Inferior parietal cortex (tissue), 1 donor: ENCODE data around the gene NHEJ1.

Experiments used
- DNase-seq: peaks from one replicate; pipeline ENCODE4 v3.0.0-alpha.2; 2016; ENCODE audit errors: extremely low spot score

The NHEJ1 gene

DNA sequence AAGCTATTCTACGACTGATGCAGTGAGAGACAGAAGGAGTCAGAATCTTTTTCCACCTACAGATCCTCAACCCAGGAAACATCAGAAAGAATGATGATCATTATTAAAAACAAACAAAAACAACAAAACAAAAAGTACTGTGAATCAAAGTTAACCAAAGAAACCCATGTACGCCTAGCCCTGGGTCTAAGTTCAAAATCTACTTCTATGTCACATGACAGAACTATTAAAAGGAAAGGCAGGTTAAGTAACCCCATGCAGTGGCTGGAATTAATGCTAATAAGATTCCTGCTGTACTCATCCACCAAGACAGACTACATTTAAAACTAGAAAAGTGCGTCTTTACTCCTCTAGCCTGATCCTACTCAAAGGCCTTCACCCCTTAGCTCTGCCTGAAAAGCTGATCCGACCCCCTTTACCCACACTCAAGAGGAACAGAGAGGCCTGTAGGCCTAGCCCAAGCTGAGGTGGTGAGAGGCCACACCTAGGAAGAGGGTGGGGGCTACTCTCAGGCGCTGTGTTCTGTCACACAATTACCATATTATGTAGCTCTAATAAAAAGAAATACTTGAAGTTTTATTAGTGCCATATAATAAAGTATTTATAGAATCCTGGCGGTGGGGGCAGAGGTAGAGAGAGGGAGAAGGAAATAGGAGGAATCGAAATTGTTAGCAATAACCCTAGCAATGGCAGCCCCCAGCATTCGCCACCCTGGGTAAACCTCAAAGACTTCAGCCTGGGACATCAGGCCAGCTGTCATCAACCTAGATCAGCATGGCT is 37.1 kb downstream of the NHEJ1 start:
- DNase-seq = no peak

GRCh38 chr2:219122202-219122980 is 38.2 kb downstream of the NHEJ1 start:
- no peak for DNase-seq

- no peak for DNase-seq
Observed at GRCh38 chr2:219120082-219120481, 40.5 kb downstream of the NHEJ1 start.

DNA sequence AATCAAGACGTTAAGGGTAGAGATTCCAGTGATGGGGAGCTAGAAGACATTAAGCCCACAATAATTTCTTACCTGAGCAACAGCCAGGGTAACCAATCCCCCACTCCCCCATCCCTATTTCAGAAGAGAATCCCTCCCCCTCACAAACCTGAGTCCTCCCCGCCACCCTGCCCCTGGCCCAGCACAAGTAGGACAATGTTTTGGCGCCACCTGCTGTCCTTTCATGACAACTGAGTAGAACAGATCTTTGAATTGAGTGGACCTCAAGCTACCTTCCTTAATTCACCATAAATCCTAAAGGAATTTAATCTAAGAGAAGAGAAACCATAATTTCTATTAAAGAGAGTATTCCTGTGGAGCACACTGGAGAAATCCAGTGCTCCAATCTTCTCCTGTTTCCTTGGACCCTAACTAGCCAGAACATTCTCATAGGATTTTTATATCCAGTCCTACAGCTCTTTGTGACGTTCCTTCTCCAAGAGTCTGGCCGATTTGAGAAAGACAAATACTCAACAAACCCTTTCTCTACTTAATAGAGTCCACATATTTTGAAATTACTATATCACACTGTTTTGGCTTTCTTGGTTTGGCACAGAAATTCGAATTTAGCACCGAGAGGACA is 41.1 kb downstream of the NHEJ1 start:
- peak; percentile 75 for DNase-seq

GRCh38 chr2:219118504-219118903 is 42.1 kb downstream of the NHEJ1 start:
- no peak for DNase-seq

GRCh38 chr2:219116776-219117646 is 43.6 kb downstream of the NHEJ1 start:
- no peak for DNase-seq

DNA sequence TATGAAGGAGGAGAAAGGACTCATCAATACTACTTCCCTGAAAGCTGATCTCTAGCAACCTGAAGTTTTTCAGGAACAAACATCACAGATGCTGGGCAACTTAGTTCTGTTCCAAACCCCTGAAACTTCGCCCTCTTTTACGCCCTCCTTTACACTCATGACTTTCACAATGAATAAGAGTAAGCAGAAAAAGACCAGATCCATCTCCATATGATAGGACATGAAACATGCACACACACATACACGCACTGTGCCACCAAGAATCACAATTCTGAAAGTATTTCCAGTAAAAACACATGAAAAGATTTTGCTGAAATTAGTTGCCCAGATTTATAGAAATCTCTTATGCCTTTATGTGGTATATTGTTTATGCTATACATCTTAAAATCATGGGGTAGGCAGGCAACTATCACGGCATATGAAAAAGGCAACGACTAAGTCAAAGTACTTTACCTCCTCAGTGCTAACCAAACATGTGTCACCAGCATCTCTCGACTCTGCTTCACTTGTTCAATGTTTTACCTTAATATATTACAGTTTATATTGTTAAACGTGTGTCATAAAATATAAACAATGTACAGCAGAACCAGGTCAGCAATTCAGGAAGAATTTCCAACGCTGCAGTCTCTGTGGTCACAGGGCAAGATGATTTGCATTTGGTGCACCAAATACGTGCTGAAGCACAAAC is 47.8 kb downstream of the NHEJ1 start:
- no peak for DNase-seq

DNA sequence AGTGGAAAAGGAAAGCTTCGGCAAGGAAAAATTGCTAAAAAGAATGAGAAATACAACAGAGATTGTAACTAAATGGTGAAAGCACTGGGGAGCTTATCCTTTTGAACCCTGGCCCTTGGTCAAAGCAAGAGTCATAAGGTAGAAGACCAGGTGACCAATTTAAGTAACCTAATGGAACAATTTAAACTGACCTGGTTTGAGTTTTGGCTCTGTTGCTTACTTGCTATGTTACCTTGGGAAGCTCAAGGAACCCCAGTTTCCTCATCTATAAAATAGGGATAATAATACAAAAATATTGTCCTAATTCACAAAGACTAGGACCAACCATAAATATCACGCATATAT is 48.6 kb downstream of the NHEJ1 start:
- no peak for DNase-seq

- DNase-seq = no peak
Observed at GRCh38 chr2:219111375-219112061, 49.1 kb downstream of the NHEJ1 start.

- DNase-seq = no peak
Observed at GRCh38 chr2:219109471-219109870, 51.1 kb downstream of the NHEJ1 start.

- no peak for DNase-seq
Observed at GRCh38 chr2:219107758-219108157, 52.9 kb downstream of the NHEJ1 start.

DNA sequence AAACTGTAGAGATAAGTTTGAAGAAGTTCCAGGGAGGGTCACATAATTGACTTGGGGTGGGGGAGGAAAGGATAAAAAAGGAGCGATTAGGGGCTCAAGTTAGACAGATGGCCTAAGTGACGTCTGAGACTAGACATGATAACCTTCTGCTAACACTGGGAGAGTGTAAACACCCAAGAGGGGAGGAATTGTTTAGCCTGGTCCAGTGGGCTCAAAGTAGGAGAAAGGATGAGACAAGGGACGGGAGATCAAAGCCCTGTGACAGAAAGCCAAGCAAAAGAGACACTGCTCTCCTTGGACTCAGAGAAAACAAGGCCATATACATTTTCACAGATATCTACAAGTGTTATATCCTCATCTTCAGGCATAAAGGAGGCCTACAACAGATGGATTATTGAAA is 54.4 kb downstream of the NHEJ1 start:
- no peak for DNase-seq

DNA sequence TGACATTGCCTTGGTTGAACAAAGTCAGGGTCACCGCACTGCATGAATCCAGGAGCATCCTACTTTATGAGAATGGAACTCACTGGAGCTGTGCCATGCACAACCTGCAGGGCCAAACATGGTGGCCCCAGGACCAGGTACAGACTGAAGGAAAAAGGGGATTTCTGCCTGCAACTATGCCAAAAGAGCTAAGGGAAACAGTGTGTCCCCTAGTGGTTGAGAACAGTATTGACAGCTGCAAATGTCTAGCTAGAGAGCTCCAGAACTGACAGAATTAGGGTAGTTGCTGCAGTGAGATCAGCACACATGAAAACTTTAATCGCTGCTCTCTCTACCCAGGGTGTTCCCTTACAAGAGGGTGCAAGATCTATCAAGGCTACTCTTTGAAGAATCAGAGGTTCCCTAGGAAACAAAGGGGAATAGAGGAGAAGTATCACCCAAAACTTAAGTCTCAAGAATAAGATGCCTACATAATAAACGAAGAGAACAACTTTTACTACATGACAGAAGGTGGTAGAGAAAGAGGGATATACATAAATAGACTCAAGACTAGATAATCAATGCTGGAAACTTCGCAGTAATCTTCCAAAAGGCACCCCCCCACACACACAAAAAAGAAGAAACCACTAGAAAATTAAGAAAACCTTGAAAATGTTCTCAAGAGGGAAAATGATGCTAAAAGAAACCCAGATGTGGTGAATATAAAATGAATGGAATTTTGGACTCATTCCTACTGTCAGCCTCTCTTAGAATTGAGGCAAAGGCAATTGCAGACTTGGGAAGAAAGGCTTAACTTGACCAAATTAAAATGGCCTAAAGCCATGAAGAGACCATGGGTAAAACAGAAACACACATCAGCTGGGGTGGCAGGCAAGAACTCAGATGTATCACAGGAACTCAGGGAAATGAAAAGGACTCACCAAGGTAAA is 56.2 kb downstream of the NHEJ1 start:
- DNase-seq = no peak

GRCh38 chr2:219099329-219099728 is 61.3 kb downstream of the NHEJ1 start:
- no peak for DNase-seq

DNA sequence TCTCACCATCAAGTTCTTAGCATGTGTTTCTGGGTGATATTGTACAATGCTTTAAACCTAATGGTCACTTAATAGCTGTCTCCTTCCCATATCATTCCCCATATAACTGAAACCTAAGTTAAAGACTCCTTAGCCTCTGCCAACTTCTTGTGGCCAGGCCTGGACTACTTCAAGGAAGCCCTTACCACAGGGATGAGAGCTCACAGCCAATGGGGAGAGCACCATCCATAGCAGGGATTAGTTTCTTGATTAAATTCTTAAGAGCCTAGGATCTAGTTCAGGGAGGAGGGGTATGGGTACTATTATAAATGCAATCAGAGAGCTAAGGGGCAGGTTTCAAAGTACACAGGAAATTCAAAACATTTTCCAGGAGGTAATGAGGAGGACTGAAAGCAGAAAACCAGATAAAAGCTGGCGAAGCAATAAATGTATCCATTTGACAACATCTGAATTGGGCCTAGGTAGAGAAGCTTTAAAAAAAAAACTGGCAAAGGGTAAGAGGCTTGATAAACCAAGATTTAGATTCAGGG is 65.1 kb downstream of the NHEJ1 start:
- no peak for DNase-seq

DNA sequence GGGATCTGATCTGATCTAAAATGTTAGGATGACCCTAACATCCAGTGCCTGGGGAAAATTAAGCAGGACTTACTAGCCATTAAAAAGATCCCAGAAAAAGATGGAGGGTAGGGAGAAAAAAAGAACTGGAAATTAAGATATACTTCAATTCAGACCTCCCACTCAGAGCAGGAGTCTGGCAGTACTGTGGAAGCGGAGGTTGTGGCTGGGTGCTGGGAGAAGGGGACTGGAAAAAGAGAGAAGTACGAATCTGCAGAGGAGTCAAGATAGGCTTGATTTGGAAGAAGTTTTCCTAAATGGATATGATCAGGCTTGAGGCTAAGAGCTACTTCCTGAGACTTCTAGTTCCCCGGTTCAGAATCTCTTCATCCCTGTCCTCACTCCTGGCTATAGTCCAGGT is 66.4 kb downstream of the NHEJ1 start:
- DNase-seq = no peak

DNA sequence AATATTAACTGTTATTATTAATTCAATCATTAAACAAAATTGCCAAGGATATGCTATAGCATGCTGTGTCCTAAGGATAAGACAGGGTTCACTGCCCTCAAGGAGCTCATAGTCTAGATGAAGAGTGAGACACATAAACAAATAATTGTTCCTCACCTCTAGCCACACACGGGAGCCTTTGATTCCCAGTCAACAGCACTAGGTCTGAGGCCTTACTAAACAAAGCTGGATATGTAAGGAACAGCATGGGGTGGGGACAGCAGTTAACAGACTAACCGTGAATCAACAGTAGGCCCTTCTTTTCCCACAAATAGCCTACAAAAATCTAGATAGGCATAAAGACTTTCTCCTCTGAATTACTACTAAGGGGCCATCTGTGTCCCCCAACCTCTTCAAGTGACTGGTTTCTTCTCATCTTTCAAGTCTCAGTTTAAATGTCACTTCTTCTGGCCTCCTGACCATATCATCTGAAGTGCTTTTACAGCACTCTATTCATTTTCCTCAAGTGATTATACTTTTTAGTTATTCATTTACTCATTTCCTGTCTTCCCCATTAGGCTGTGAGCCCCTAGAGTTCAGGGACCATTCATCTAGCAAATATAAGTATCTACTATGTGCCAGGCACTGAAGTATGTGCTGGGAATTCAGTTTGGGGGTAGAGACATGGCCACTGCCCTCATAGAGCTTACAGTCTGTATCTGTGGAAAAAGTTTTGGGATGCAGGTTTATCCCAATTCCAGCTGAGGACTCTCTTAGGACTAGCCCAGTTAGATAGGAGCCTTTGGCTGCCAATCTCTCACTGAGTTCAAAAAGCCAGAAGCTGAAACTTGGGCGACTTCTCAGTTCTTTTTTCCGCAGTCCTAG is 69.9 kb downstream of the NHEJ1 start:
- no peak for DNase-seq

GRCh38 chr2:219089330-219089729 is 71.3 kb downstream of the NHEJ1 start:
- no peak for DNase-seq
